Fibroblast of the conjunctiva (primary cell): ENCODE results near the gene LACC1.

ENCODE experiments used
- DNase-seq: peaks from one replicate; pipeline ENCODE4 v3.0.0-alpha.2; 2010; ENCODE audit warnings: low read depth

LACC1 gene

DNA sequence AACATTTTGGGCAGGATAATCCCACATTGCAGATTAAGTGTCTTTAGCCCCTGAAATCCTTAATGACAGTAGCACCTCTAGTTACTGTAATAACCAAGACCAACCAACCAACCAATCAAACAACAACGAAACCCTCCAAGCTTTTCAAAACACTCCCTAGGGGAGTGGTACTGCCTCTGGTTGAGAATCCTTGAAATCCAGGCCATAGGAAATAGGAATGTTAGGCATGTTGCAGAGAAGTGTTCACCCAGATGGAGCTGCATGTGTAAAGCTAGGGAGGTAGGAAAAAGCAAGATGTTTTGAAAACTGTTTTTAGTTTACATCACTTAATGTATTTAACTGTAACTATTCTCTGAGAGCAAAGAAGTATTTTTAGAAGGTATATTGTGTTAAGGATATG, 4.5 kb downstream of the LACC1 start:
- no peak for DNase-seq

DNA sequence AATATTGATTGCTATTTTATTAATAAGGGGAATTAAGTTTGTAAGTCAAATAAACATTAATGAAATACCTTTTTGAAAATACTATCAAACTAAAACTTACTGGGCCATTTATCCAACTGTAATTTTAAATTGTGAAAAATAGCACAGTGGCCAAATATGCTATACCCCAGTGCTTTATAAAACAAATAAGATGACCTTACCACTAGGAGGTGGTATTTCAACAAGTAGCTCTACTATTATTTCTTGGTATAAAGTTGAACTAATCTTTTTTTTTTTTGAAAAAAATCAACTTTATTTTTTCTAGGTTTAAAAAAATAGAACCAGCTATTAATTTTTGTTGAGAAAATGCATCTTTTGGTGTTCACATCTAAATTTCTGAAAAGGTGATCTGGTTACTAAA, 14.7 kb downstream of the LACC1 start:
- no peak for DNase-seq

DNA sequence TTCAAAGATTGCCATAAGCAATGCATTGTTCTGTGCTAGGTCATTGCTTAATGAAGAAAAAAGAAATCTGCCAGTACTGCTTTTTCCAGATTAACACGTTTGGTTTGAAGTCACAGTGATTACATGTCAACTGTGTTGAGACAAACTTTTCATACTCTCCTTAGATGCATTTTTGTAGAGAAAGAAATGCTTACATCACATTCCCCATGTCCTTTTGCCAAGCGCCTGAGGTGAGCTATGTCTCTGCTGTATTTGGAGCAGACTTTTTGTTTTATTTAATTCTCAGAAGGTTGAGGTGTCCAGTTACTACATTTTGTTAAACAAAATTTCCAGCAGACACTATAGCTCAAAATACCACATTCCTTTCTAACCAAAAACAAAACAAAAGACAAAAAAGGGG, 16.2 kb downstream of the LACC1 start:
- DNase-seq = peak; percentile 6

DNA sequence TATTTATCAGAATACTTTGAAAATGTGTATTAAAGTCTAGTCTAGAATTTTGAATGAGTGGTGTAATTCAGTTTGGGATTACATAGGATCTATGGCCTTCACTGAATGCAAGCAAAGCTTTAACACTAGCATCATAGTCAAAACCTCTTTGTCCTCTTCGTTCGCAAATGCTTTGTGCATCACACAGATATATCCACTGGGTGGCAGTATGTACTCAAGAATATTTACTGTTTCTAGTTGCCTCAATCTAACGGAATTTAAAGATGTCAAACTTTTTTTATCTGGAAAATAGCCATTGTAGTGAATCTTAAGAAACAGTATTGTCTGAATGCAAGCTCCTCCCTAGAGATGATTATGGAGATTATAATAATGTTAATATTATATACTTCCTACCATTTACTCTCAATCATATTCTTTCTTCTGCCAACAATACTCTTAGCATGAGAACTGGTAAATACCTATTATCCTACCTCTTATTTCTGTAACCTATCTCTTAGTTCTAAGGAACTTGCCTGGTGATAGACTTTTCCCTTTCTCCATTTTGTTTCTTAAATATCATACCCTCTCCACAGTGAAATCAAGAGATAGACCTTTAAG, 25.8 kb downstream of the LACC1 start:
- peak; percentile 55 for DNase-seq

DNA sequence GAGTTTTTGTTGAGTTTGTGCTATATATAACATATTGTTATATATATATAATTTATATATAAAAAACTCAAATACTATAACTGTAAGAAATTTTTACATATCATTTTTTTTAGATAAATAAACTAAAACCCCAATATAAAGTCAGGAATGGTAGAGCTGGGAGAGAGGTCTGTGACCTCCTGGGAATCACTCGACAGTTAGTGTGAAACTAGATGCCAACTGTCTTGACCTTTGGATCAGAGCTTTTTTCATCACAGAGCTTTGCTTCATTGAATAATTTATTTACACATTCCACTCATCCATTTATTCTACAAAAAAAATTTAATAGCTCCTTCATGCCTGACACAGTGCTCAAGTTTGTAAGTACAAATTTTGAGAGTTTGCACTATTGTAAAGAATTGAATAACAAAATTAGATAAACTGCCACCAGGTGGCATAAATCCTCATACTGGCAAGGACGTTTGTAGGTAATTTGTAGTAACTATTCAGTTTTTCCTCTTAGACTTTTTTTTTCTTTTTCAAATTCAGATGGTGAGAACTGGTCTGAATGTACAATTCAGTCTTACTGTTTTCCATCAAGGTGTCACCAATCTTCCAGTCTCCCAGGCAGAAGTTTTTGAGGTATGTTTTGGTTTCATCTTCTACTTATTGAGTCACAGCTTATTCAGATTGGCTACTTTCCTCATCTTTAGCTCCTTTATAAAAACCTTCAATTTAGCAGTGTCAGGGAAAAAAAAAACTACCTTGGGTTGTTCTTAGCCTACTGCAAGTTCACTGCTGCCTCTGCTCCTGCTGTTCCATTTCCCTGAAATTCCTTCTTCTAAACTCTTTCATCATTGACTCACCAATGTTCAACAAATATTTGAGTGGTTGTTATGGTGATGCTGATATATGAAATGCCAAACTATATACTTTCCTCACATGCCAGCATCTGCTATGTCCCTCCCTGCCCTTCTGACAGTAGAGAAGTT, 28.7 kb downstream of the LACC1 start:
- DNase-seq = peak; percentile 39

DNA sequence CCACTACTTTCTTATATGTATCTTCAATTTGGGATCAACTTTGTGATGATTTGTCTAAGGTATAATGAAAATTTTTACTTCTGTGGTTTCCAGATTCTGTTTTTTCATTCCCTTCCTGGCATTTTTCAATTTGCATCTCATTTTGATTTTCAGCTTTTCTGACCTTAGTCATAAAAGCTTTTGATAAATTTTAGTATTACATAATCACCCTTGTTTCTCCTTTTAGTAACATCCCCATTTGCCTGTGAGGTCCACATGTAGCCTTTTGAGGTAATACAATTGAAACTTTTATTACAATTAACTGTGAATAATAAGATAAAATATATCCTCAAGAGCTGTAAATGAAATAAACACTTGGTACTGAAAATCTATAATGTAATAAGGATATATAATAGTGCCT, 31.2 kb downstream of the LACC1 start:
- DNase-seq = no peak

DNA sequence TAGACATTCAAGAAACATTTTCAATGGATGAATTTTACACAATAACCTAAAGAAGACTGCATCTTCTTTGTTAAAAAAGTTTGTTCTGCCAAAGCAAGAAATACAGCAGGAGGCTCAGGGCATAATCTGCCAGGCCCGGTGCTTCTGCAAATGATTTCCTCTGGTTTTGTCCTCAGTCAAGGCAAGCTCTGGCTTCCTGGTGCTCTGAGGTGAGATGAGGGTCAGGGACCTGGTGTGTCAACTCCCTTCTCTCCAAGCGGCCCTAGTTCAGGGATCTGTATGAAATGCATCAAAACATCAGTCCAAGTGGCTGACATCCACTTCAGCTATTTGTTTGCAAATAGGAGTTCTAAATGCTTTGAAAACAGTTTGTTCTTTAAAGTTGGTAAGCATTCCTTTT, 31.6 kb downstream of the LACC1 start:
- DNase-seq = no peak

DNA sequence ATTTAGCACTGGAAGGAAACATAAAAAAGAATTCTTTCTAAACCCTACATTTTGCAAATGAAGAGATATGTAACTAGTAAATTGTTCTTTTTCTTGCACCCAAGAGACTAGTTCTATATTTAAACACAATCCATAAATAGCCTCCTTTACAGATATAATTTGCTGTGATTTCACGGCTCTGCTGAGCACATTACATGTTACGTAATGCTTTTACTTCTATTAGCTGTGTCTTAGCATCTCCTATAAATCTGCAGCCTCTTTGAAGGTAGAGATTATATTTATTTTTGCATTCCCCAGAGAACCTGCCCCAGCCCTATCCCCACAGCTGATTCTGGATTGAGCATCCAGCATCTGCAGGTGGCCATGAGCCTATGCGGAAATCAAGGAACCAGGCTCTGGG, 32.2 kb downstream of the LACC1 start:
- no peak for DNase-seq

DNA sequence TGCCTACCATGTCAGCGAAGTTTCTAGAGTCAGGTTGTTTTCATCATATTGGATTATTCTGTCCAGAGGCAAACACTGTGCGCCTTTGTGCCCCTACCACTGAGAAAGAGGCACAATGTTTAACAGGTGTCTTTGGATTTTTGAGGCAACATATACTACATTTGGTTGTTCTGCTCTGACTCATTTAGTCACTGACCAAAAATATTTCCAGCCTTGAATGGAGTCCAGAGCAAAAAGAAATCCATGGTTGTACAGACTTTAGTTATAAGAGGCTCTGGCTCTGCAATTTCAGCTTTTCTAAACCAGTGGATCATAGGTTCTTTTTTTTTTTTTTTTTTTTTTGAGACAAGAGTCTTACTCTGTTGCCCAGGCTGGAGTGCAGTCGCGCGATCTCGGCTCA, 35.7 kb downstream of the LACC1 start:
- no peak for DNase-seq

DNA sequence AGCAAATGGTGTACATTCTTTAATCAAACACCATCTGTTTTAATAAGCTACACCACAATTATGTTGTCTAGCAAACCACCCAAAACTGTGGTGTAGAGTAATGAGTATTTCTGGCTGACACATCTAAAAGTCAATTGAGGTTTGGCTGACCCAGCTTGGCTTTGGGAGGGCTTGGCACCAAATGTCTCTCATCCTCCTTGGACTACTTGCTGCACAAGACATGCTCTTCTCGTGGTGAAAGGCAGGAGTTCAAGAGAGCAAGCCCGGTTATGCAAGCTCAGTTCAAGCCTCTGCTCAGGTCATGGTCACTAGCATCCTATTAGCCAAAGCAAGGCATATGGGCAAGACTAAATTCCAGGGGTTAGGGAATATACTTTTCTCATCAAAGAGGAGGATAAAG, 37.1 kb downstream of the LACC1 start:
- DNase-seq = no peak

DNA sequence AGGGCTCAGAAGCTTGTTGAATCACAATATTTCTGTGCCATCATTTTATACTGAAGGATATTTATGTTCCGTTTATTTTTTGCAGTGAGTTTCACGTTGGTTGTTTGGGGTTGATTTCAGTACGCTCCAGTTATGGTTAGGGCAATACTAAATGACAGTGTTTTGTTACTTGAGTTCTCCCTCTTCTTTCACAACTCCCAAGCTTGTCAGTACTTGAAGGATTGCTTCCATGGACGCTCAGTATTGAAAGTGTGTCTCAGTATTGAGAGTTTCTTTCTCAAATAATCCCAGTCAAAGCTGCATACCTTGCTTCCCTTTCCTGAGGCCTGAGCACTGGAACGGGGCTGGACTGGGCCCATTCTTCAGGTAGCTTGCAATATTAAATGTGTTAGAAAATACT, 38.9 kb downstream of the LACC1 start:
- DNase-seq = no peak

DNA sequence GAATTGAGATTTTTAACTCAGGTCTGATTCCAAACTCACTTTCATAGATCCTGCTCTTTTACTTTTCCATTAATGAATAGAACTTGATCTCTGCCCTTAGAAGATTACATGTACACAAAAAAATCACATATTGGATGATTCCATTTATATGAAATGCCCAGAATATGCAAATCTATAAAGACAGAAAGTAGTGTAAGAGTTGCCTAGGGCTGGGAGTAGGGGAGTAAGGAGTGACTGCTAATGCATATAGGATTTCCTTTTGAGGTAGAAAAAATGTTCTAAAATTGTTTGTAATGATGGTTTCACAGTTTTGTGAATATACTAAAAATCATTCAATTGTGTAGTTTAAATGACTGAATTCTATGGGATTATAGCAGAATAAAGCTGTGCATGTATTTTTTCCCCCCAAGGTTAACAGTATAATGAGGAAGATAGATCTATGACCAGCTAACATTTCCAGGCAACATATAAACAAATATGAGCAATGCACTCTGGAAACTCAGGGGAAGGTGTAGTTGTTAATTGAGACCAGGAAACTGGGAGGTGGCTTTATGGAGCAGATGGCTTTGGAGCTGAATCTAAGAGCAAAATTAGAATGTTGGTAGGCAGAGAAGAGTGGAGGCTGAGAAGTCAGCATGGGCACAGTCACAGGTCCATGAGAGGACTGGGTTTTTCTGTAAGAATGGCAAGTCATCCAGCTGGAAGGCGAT, 41.4 kb downstream of the LACC1 start:
- no peak for DNase-seq

DNA sequence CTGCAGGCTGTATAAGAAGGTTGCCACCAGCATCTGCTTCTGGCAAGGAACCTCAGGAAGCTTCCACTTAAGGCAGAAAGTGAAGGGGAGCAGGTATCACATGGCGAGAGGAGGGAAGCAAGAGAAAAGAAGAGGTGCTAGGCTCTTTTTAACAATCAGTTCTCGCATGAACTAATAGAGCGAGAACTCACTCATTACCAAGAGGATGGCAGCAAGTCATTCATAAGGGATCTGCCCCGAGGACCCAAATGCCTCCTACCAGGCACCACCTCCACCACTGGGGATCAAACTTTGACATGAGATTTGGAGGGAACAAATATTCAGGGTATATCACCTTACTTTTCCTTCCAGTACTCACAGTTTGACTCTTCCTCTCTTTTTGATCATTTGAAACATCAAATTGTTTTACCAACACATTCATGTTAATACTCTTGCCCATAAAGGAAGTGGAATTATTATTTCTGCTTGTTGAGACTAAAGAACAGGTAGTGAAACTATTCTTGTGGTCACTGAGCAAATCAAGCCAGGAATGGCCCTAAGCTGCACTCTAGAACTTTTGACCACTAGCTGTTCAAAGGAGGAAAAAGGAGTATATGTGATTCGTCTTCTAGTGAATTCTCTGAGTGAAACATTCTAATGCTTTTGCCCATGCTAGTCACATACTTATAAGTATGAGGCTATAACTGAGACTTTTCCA, 45.0 kb downstream of the LACC1 start:
- DNase-seq = no peak

DNA sequence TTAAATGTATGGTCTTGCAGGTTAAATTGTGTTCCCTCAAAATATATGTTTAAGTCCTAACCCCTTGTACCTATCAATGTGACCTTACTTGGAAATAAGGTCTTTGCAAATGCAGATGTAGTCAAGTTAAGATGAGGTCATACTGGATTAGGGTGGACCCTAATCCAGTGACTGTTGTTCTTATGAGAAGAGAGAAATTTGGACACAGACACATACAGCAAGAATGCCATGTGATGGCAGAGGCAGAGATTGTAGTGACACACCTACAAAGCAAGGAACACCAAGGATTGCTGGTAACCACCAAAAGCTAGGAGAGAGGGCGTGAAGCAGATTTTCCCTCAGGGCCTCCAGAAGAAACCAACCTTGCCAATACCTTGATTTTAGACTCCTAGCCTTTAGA, 50.2 kb downstream of the LACC1 start:
- no peak for DNase-seq

DNA sequence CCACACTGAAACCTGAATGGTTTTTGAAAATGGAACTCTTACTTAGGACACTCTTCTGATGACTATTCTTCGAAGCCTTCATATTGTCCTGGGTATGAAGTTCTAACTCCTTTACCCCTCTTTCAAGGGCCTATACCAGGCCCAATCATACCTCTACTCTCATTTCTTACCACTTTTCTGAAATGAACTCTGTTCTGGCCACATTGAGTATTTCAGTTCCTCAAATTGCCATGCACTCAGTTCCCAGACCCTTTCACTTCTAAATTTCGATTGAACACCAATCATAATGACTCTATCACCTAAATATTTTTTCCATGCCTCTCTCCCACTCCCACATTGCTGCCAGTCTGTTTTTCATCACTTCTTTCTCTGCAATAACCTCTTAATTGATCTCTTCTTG, 53.7 kb downstream of the LACC1 start:
- no peak for DNase-seq

DNA sequence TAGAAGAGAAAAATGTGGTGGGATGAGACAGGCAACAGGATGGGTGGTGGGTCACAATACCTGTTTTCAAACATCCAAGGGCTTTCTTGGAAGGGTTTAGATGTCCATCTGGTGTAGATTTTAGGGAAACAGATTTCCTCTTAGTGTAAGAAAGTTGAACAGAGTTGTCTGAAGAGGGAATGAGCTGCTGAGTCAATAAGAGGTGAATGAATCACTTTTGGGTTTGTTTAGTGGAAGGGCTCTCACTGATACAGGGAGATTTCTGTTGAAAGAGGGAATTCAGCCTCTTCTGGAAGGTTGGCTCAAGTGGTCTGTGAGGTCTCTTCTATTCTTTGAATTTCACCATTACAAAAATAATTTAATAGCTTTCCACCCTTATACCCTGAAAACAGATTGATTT, 54.6 kb downstream of the LACC1 start:
- no peak for DNase-seq

DNA sequence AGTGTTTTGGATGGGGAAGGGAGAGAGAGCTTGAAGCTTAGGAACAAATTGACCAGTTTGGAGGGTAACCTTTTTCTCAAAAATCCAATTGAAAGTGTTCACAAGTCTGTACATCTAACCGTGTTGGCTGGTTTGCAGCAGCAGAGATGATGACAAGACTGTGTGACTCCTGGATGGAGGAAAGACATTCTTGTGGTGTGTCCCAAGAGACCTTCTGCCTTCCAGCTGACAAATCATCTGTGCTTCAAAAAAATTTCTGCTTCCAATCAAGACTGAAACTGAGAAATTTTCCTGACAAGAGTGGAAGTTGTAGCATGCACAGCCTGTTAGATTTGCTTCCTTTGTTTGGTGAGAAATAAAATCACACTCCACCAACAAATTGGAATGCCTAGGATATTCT, 56.2 kb downstream of the LACC1 start:
- DNase-seq = no peak

DNA sequence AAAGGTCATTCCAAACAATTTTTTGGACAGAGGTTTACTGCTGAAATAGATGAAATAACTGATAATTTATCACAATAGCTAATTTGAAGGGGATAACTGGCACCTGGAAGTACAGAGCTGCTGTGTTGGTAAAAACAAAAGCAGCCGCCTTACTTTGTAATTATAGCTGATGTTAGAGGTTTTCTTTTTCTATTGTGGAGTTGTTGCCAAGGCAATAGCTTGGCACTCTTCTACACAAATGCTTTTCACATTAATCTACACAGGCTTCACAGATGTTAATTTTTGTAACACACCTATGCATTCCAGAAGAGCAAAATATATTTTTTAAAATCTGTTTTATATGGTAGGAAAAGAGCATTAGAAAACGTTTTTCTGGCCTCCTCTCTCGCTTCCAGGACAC, 56.9 kb downstream of the LACC1 start:
- no peak for DNase-seq

DNA sequence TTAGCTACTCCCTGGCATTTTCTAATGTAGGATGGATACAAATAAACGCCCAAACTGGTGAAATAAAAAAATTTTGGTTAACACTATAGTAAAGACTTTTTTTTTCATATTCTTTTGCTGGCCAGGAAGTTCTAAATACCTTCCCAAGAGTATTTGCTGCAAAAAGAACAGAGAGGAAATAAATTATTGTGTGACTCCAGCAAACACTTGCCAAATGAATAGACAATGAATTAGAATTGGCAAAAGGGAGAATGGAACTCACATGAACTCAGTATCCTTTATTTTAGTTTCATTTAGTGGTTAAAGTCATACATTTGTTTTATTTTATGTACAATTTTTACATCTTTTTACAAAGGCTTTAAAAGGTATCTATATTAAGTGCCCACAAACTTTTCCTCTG, 58.1 kb downstream of the LACC1 start:
- DNase-seq = no peak

DNA sequence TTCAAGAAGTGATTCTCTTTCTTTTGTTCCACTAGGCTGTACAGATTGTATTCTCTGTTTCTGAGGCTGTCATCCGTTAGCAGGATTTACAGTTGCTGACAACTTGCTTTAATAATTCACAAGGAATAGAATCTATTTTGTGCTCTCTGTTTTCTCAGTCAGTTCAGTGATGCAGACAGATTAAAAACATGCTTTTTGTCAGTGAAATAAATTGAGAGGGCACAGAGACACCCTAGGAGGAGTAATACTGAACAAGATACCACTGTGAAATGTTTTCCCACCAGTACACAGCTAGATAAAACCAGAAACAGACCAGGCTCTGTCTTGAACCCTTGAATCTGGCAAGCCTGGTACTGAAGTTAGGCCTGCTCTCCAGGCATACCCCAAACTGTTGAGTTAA, 58.7 kb downstream of the LACC1 start:
- DNase-seq = no peak

DNA sequence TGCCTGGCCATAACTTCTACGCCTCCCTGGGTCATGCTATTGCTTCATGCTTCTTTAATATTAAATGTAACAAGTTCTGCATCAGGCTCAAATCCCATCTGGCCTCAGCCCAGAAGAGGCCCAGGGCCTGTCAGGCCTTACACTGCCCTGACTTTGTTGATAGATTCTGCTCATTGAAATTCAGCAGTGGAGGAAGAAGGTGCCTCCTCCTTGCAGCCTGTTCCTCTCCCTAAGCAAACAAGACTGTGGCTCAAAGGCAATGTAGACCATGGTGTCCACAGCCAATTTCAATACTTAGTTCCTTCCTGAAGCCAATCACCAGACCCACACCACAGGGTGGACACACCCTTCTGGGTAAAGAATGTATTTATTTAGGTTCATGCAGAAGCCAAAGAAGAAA, 59.4 kb downstream of the LACC1 start:
- DNase-seq = no peak

DNA sequence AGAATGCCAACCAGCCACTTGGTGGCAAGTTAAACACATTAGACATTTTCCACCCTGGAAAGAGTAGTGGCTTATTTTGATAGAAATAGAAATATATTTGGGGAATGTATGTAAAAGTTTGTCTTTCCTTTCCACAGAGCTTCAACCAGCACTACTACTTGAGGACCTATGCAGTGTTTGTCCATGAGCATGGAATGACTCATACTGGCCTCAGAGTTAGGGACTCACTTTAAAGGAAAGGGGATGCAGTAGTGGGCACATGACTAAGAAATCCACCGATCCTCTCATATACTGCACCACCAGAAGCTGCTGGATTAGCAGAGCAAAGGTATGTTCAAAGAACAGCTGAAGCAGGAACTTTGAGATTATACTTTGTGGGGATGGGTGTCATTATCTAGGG, 62.6 kb downstream of the LACC1 start:
- DNase-seq = no peak
